IPS-20b (cell line): ENCODE results near the gene SESTD1.
"Not testable (repeated sequence)": the region's sequence is repeated elsewhere in the genome, so short reads cannot be mapped to it uniquely, and the experiment has no call there.

Experiments used
- H3K27ac ChIP-seq: one replicate; pipeline ENCODE4 v1.5.1; 2013; ENCODE audit warnings: low read length
- H3K27me3 ChIP-seq: 2 replicates; pipeline ENCODE4 v1.6.1; 2013; ENCODE audit warnings: mild to moderate bottlenecking, low read length, inconsistent platforms; ENCODE audit not compliant: insufficient read depth
- H3K36me3 ChIP-seq: 2 replicates; pipeline ENCODE4 v1.6.1; 2013; ENCODE audit warnings: low read depth, mild to moderate bottlenecking, inconsistent platforms, low read length, moderate library complexity; ENCODE audit not compliant: insufficient read depth
- H3K4me1 ChIP-seq: 2 replicates; pipeline ENCODE4 v1.6.1; 2013; ENCODE audit warnings: mild to moderate bottlenecking, control low read depth, inconsistent platforms, low read length, moderate library complexity; ENCODE audit not compliant: insufficient read depth
- H3K4me3 ChIP-seq: 2 replicates; pipeline ENCODE4 v1.5.1; 2013; ENCODE audit warnings: mild to moderate bottlenecking, low read length, inconsistent platforms
- H3K9ac ChIP-seq: 2 replicates; pipeline ENCODE4 v1.6.1; 2013; ENCODE audit warnings: low read depth, mild to moderate bottlenecking, inconsistent platforms, low read length, moderate library complexity
- H3K9me3 ChIP-seq: 2 replicates; pipeline ENCODE4 v1.6.1; 2013; ENCODE audit warnings: mild to moderate bottlenecking, low read depth, low read length, inconsistent platforms; ENCODE audit not compliant: insufficient read depth

SESTD1 gene

DNA sequence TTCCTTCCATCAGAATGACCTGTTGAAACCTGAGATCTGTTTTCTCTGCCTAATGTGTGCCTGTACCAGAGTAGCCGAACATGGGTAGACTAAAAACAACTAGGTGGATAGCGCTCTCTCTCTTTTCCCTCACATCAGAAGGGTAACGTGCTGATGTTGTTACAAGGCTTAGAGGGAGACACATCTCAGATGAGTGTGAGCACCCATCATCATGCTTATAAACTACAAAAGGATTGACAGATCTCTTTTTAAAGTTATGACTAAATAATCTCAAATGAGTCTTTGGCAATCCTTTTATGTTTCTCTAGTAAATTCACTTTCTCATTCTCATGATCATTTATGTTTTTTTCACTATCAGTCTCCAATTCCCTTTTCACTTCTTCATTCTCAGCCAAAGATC, 139.2 kb downstream of the SESTD1 start:
- Histone ChIP-seq H3K9ac (no peak overlapping the region), H3K27me3 (no peaks in the 10 kb centered on the region), H3K36me3 (no peaks in the 10 kb centered on the region), H3K4me3 (no peak overlapping the region), H3K27ac (no peak overlapping the region), H3K9me3 (no peaks in the 10 kb centered on the region), H3K4me1 (no peaks in the 10 kb centered on the region)

DNA sequence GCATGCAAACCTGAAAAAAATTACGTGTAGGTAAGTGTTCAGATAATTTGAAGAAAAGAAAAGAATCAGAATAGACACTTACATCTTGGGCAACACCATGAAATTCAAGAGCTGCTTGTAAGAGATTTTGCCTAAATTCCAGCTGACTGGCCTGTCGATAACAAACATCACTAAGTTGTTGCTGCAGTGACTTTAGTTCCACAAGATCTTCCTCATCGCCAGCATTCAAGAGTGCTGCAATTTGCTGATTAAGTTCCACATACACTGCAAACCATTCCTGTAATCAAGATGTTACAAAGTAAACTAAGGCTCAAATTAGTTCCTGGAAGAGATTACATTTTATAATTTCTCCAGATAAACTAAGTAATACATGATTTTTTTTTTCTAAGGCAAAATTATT, 140.3 kb downstream of the SESTD1 start:
- Histone ChIP-seq H3K4me3 (no peak overlapping the region), H3K27me3 (no peaks in the 10 kb centered on the region), H3K9me3 (no peaks in the 10 kb centered on the region), H3K9ac (no peak overlapping the region), H3K4me1 (no peaks in the 10 kb centered on the region), H3K36me3 (peaks cover 4% of the 10 kb centered on the region), H3K27ac (no peak overlapping the region)

DNA sequence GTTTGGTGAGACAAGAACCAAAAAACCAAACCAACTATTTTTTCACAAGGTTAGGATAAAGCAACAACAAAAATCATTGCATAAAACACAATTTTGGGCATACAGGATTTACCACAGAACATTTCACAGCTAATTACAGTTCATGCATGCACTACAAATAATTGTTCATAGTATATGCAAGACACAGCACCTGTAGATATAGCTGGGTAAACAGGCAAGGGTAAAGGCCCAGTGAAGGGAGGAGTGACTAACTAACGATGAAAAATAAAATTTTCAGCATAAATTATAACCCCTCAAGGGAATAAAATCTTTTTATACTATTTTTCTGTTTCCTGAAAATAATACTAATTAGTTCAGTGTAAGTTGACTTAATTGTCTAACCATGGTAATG, 141.4 kb downstream of the SESTD1 start:
- peaks cover 8% of the 10 kb centered on the region for H3K36me3 ChIP-seq
- H3K27me3 ChIP-seq: no peaks in the 10 kb centered on the region
- no peaks in the 10 kb centered on the region for H3K9me3 ChIP-seq
- no peaks in the 10 kb centered on the region for H3K4me1 ChIP-seq
- H3K9ac ChIP-seq: no peak overlapping the region
- no peak overlapping the region for H3K27ac ChIP-seq
- no peak overlapping the region for H3K4me3 ChIP-seq

DNA sequence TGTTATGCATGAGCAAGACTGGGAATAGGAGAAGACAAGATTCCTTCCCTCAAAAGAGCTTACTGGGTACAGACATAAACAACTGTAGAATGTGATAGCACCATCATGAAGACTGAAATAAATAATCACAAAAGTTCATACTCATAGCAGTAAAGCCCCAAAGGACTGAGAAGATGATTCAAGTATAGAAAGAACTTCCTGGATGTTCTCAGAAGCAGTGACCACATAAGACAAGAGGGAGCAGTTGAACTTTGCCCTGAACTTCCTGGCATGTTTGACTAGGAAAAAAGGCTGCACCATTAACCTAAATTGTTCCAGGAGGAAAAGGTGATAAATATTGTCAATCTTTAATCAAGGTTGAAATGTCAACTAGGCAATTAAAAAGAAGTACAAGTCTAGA, 156.9 kb downstream of the SESTD1 start:
- no peak overlapping the region for H3K27ac ChIP-seq
- no peaks in the 10 kb centered on the region for H3K27me3 ChIP-seq
- no peak overlapping the region for H3K9ac ChIP-seq
- peaks cover 4% of the 10 kb centered on the region; the same call in 1 of the 2 replicates for H3K4me1 ChIP-seq
- H3K36me3 ChIP-seq: peaks cover 32% of the 10 kb centered on the region
- H3K4me3 ChIP-seq: no peak overlapping the region
- no peaks in the 10 kb centered on the region for H3K9me3 ChIP-seq

DNA sequence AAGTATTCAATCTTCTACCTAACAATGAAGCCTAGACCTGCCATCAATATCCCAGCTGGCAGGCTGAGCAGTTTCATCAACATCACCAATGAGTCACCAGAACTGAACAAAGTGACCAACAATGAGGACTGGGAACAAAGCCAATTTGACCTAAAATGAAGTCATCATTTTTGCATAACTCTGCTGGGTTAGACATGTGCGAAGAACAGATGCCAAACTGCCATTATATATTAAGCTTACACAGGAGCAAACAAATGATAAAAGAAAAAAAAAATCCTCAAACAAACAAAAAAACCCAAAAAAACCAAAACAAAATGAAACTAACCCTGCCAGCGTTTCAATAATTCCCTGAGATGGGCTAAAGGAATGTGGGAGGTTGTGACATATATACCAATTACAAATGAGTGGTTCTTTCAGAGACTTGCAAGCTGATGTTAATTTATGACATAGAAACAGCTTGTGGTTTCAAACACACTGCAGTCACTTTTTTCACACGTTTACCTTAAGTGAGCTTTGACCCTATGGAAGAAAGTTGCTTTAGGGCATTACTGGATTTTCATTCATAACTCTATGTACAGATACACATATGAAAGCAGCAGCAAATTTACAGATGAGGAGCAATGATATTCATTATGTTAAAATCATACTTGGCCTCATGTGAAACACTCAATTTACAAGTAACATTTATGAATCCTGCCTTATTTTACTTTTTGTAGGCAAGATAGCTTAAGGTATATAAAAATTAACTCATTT, 157.8 kb downstream of the SESTD1 start:
- Histone ChIP-seq H3K27ac (no peak overlapping the region), H3K9ac (no peak overlapping the region), H3K27me3 (no peaks in the 10 kb centered on the region), H3K4me3 (no peak overlapping the region), H3K36me3 (peaks cover 23% of the 10 kb centered on the region), H3K9me3 (no peaks in the 10 kb centered on the region), H3K4me1 (peaks cover 4% of the 10 kb centered on the region; the same call in 1 of the 2 replicates)

DNA sequence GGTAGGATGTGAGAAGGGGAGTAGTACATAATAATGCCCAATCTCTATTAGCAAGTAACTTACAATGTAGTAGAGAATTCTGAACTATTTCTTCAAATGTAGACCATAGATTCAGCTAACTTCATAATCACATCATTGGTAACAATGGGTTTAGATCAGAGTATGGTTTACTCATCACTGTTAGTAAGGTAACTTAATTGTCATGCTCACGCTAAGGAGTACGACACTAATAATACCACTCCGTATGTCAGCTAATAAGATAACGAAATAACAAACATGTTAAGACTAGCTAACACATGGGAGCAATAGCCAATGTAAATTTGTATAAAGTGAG, 158.3 kb downstream of the SESTD1 start:
- Histone ChIP-seq H3K9ac (no peak overlapping the region), H3K4me3 (no peak overlapping the region), H3K36me3 (peaks cover 21% of the 10 kb centered on the region), H3K27ac (no peak overlapping the region), H3K4me1 (peaks cover 4% of the 10 kb centered on the region; the same call in 1 of the 2 replicates), H3K27me3 (no peaks in the 10 kb centered on the region), H3K9me3 (no peaks in the 10 kb centered on the region)

DNA sequence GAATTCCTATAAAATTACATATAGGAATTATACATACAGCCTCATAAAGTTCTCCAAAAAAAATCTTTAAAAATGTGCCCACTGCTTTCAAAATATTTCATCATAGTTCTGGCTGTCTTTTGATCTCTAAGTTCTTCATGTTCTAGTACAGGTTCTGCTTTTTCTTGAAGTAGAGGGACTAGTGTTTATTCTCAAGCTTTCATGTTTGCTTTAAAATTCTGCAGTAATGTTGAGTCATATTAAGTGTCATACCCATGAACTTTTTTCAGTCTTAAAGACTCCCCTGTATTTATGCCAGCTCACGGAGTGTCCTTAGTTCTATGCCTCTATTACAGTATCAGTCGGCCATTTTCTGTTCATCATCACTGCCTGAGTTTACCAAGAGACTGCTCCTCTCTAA, 159.9 kb downstream of the SESTD1 start:
- Histone ChIP-seq H3K9me3 (no peaks in the 10 kb centered on the region), H3K36me3 (peaks cover 14% of the 10 kb centered on the region), H3K27ac (no peak overlapping the region), H3K9ac (no peak overlapping the region), H3K4me1 (peaks cover 4% of the 10 kb centered on the region; the same call in 1 of the 2 replicates), H3K4me3 (no peak overlapping the region), H3K27me3 (no peaks in the 10 kb centered on the region)

DNA sequence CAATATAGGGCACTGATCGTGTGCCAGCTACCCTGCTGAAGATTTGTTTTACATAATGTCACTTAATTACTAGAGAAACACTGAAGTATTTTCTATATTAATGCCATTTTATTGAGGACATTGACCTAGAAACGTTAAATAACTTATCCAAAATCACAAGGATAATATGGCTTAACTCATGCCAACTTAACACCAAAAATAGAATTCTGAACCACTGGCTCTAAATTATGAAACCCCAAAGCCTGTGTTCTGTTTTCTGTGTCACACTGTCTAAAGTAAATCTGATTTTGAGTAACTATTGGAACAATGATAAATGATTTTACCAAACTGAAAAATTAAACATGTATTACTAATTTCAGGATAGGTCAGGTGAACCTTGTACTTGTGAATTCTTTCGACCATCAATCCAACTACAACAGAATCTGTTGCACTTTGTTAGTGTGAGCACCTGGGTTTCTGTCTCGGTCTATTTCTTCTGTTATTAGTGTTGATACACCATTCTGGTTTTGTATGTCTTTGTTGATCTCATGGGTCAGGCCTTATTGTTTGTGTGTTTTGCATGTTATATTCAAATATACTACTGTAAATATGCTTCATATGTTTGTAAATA, 166.4 kb downstream of the SESTD1 start:
- H3K4me1 ChIP-seq: no peaks in the 10 kb centered on the region

DNA sequence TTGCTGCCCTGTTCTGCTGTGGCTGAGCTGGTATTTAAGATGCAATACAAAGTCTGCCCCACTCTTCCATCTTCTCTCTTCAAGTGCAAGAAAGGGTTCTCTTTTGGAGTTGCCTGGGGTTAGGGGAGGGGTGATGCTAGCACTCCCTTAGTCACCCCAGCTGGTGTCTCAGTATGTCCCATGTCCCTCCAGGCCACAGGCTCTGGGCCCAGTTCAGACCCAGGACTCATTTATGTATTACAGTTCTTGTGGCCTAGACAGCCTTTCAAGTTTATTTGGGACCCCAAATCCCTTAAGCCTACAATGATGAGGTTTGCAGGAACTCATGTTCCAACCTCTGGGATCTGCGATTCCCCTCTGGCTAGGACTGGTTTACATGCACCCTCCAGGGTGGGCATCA, 167.5 kb downstream of the SESTD1 start:
- H3K27me3 ChIP-seq: no peaks in the 10 kb centered on the region
- peaks cover 15% of the 10 kb centered on the region; the same call in 1 of the 2 replicates for H3K9me3 ChIP-seq
- no peak overlapping the region for H3K9ac ChIP-seq
- no peak overlapping the region for H3K4me3 ChIP-seq
- H3K27ac ChIP-seq: no peak overlapping the region
- H3K36me3 ChIP-seq: no peaks in the 10 kb centered on the region
- H3K4me1 ChIP-seq: no peaks in the 10 kb centered on the region

More for the DNA sequence above, 166.4 kb downstream of the SESTD1 start:
- Histone ChIP-seq H3K27ac (no peak overlapping the region), H3K9ac (no peak overlapping the region), H3K27me3 (no peaks in the 10 kb centered on the region), H3K36me3 (no peaks in the 10 kb centered on the region), H3K4me3 (no peak overlapping the region), H3K9me3 (peaks cover 7% of the 10 kb centered on the region; the same call in 1 of the 2 replicates)

DNA sequence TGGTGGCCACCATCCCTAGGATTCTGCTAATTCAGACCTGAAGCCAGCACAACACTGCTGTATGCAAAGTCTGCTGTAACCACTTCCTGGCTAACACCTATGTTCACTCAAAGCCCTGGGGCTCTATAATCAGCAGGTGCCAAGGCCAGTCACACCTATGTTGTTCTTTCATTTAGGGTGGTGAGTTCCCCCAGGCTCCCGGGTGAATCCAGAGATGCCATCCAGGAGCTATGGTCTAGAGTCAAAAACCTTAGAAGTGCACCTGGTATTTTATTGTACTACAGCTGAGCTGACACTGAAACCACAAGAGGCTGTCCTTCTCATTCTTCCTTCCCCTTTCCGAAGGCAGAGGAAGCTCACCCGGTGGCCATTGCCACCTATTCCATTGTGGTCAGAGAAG, 168.5 kb downstream of the SESTD1 start:
- H3K27me3 ChIP-seq: no peaks in the 10 kb centered on the region
- no peak overlapping the region for H3K4me3 ChIP-seq
- no peak overlapping the region for H3K9ac ChIP-seq
- H3K4me1 ChIP-seq: no peaks in the 10 kb centered on the region
- no peak overlapping the region for H3K27ac ChIP-seq
- H3K9me3 ChIP-seq: peaks cover 15% of the 10 kb centered on the region; the same call in 1 of the 2 replicates
- H3K36me3 ChIP-seq: no peaks in the 10 kb centered on the region

DNA sequence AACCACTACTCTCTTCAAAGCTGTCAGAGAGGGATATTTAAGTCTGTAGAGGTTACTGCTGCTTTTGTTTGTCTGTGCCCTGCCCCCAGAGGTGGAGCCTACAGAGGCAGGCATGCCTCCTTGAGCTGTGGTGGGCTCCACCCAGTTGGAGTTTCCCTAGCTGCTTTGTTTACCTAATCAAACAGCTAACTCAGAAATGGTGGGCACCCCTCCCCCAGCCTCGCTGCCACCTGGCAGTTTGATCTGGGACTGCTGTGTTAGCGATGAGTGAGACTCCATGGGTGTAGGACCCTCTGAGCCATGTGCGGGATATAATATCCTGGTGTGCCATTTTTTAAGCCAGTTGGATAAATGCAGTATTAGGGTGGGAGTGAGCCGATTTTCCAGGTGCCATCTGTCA, 171.7 kb downstream of the SESTD1 start:
- not testable (repeated sequence) for H3K27ac ChIP-seq, H3K4me1 ChIP-seq, H3K9ac ChIP-seq, H3K4me3 ChIP-seq, H3K36me3 ChIP-seq, H3K27me3 ChIP-seq
- peaks cover 15% of the 10 kb centered on the region; the same call in 1 of the 2 replicates for H3K9me3 ChIP-seq

DNA sequence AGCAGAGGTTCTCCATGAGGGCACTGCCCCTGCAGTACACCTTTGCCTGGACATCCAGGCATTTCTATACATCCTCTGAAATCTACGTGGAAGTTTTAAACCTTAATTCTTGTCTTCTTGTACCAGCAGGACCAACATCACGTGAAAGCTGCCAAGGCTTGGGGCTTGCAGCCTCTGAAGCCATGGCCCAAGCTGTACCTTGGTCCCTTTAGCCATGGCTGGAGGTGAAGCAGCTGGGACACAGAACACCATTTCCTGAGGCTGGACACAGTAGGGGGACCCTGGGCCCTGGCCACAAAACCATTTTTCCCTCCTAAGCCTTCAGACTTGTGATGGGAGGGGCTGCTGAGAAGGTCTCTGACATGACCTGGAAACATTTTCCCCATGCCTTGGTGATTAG, 181.9 kb downstream of the SESTD1 start:
- Histone ChIP-seq H3K4me1 (no peaks in the 10 kb centered on the region), H3K36me3 (no peaks in the 10 kb centered on the region), H3K9ac (no peak overlapping the region), H3K27ac (no peak overlapping the region), H3K4me3 (no peak overlapping the region), H3K27me3 (no peaks in the 10 kb centered on the region), H3K9me3 (no peaks in the 10 kb centered on the region)
